ENCODE data around the gene UMODL1.

DNA sequence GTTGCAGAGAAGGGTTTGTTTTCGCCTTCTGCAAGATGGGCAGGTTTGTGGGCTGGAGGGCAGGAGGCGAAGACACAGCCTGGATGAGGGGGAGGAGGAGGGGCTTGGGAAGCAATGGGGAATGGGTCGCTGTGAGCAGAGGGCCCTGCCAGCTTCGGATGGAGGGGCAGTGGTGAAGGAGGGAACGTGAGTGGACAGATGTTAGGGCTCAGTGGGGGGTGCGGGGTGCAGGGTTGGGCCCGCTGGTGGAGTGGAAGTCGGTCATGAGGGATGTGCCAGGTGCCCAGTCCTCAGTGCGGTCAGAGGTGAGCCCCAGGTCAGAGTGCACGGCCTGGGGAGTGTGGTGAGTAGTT lies 92.4 kb downstream of the UMODL1 start:
- TF ChIP-seq, protein P1, sequence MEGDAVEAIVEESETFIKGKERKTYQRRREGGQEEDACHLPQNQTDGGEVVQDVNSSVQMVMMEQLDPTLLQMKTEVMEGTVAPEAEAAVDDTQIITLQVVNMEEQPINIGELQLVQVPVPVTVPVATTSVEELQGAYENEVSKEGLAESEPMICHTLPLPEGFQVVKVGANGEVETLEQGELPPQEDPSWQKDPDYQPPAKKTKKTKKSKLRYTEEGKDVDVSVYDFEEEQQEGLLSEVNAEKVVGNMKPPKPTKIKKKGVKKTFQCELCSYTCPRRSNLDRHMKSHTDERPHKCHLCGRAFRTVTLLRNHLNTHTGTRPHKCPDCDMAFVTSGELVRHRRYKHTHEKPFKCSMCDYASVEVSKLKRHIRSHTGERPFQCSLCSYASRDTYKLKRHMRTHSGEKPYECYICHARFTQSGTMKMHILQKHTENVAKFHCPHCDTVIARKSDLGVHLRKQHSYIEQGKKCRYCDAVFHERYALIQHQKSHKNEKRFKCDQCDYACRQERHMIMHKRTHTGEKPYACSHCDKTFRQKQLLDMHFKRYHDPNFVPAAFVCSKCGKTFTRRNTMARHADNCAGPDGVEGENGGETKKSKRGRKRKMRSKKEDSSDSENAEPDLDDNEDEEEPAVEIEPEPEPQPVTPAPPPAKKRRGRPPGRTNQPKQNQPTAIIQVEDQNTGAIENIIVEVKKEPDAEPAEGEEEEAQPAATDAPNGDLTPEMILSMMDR (conservative IDR thresholded peaks at IDR 0.05), result no peak
- TF ChIP-seq ZFX (IDR thresholded peaks at IDR 0.05), result no peak
